CD4-positive, CD25-positive, alpha-beta regulatory T cell (primary cell): ENCODE measurements around the gene AGAP1. TPM values are rescaled to one million over a fixed set of nuclear protein-coding genes. Genes with fewer than 3 reads are reported as not detected.

ENCODE experiments used
- ATAC-seq, 2 donors: fragments of 150-1000 bp; cut with Tn5 transposase; one replicate each; pipeline ENCODE4 v1.10.0; 2021; ENCODE audit warnings: low read depth in 2 of 2, moderate number of reproducible peaks in 2 of 2, moderate library complexity in 1 of 2
- DNase-seq, 3 donors: peaks; one replicate each; pipeline versions ENCODE4 v3.0.0 to v3.0.0-alpha.2; 2012 to 2022; ENCODE audit warnings: mixed read lengths in 1 of 3
- H3K27ac ChIP-seq: one replicate; pipeline ENCODE4 v1.7.0; 2013; ENCODE audit warnings: mild to moderate bottlenecking, low read length; ENCODE audit not compliant: insufficient read depth, poor library complexity, severe bottlenecking
- H3K27me3 ChIP-seq: one replicate; pipeline ENCODE4 v1.7.0; 2013; ENCODE audit warnings: low read length; ENCODE audit not compliant: control insufficient read depth, insufficient read depth
- H3K36me3 ChIP-seq: one replicate; pipeline ENCODE4 v1.7.0; 2013; ENCODE audit warnings: mild to moderate bottlenecking, low read length, moderate library complexity; ENCODE audit not compliant: control insufficient read depth, insufficient read depth
- H3K4me1 ChIP-seq: 2 replicates; pipeline ENCODE4 v1.7.0; 2013; ENCODE audit warnings: mild to moderate bottlenecking, low read length; ENCODE audit not compliant: insufficient read depth, control insufficient read depth, poor library complexity, severe bottlenecking
- H3K4me3 ChIP-seq: one replicate; pipeline ENCODE4 v1.7.0; 2013; ENCODE audit warnings: low read depth, mild to moderate bottlenecking, low read length, moderate library complexity
- H3K9me3 ChIP-seq, 2 experiments: 1 replicate in 1 of 2; 2 replicates in 1 of 2; pipeline ENCODE4 v1.7.0; 2013; ENCODE audit warnings: low read length in 2 of 2, mild to moderate bottlenecking in 1 of 2, moderate library complexity in 1 of 2; ENCODE audit not compliant: control insufficient read depth in 2 of 2
- H3K27ac Mint-ChIP-seq, 3 donors: one replicate each; pipeline ENCODE4 v1.8.0; 2020 to 2022; ENCODE audit warnings: mild to moderate bottlenecking in 3 of 3, mixed read lengths in 3 of 3, moderate library complexity in 2 of 3
- H3K27me3 Mint-ChIP-seq: one replicate; pipeline ENCODE4 v1.8.0; 2022; ENCODE audit warnings: mild to moderate bottlenecking, mixed read lengths
- H3K36me3 Mint-ChIP-seq: one replicate; pipeline ENCODE4 v1.8.0; 2020; ENCODE audit warnings: mixed read lengths
- H3K4me1 Mint-ChIP-seq, 4 donors: one replicate each; pipeline ENCODE4 v1.8.0; 2020 to 2022; ENCODE audit warnings: mixed read lengths in 4 of 4, mild to moderate bottlenecking in 1 of 4
- H3K4me3 Mint-ChIP-seq, 4 donors: one replicate each; pipeline ENCODE4 v1.8.0; 2020 to 2022; ENCODE audit warnings: mild to moderate bottlenecking in 4 of 4, mixed read lengths in 4 of 4, moderate library complexity in 3 of 4
- H3K9me3 Mint-ChIP-seq, 7 donors: one replicate each; pipeline ENCODE4 v1.8.0; 2020 to 2022; ENCODE audit warnings: mixed read lengths in 7 of 7, mild to moderate bottlenecking in 3 of 7, moderate library complexity in 2 of 7
- polyA plus RNA-seq, 4 donors: library from polyadenylated mRNA; unstranded; fragments of 300-500 nt; fragmentation: Illumina TruSeq; gene quantifications; one replicate each; pipeline ENCODE4 v1.2.3, GENCODE V29; 2021
- total RNA-seq: library from RNA; stranded (reverse); gene quantifications from one replicate; pipeline ENCODE4 v1.2.3, GENCODE V29; 2022

AGAP1 gene
- total and polyA plus RNA-seq, 5 donors from 2014 or later = 0.99 TPM; not detected in 4

DNA sequence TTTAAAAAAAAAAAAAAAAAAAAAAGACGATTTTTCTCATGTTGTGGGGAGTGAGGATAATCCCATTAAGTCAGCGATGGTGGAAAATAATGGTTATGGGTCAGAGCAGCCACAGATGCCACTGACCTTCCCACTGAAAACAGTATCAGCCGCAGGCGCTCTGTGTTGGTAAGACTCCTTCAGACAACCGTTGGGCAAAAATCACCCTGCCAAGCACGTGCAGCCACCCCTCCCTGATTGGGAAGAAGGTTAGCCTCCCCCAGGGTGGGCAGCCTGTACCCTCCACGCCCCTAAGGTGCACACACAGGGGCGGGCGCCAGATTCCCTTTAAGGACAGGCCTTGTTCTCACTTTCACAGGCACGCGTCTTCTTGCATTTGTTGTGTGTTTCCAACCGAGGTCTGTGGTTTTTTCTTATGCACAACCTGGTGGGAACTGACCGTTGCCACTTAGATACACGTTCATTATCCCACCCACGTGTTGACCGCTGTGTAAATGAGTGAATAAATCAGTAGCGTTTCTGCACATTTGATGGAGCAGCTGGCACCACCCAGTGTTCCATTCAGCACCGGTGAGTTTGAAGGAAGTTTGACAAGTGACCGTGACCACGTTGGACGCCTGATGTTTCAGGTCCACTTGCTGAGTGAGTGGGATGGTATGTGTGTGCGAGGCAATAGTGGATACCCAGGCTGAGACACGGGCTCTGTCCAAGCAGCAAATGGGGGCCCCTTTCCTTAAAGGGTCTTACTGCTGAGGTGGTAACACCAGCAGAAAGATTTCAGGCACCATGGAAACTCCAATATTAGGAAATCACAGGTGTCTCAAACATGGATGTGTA, 476.6 kb downstream of the AGAP1 start:
- Histone ChIP-seq H3K4me3 (no peak overlapping the region), H3K36me3 (no peaks in the 10 kb centered on the region), H3K9me3 (no peaks in the 10 kb centered on the region), H3K27me3 (no peaks in the 10 kb centered on the region), H3K4me1 (no peaks in the 10 kb centered on the region), H3K27ac (no peak overlapping the region)
- no peaks in the 10 kb centered on the region for H3K27me3 Mint-ChIP-seq
- no peaks in the 10 kb centered on the region for H3K36me3 Mint-ChIP-seq
- no peaks in the 10 kb centered on the region for H3K9me3 Mint-ChIP-seq
- ATAC-seq = no peak
- H3K4me1 Mint-ChIP-seq = no peaks in the 10 kb centered on the region
- DNase-seq = no peak
- H3K27ac Mint-ChIP-seq = no peak overlapping the region
- H3K4me3 Mint-ChIP-seq = no peak overlapping the region

- ATAC-seq (no peak), DNase-seq (no peak)
- no peaks in the 10 kb centered on the region for H3K4me1 ChIP-seq
- no peaks in the 10 kb centered on the region for H3K9me3 ChIP-seq
- Mint-ChIP-seq H3K36me3 (no peaks in the 10 kb centered on the region), H3K27me3 (no peaks in the 10 kb centered on the region), H3K9me3 (no peaks in the 10 kb centered on the region), H3K27ac (no peak overlapping the region), H3K4me1 (no peaks in the 10 kb centered on the region), H3K4me3 (no peak overlapping the region)
- no peaks in the 10 kb centered on the region for H3K36me3 ChIP-seq
- no peak overlapping the region for H3K27ac ChIP-seq
- no peak overlapping the region for H3K4me3 ChIP-seq
- H3K27me3 ChIP-seq = no peaks in the 10 kb centered on the region
These were observed 482.7 kb downstream of the AGAP1 start for GRCh38 chr2:235976516-235976915.

- H3K27me3 ChIP-seq = no peaks in the 10 kb centered on the region
- Mint-ChIP-seq H3K4me3 (no peak overlapping the region), H3K27me3 (no peaks in the 10 kb centered on the region), H3K36me3 (no peaks in the 10 kb centered on the region), H3K9me3 (no peaks in the 10 kb centered on the region), H3K27ac (no peak overlapping the region), H3K4me1 (no peaks in the 10 kb centered on the region)
- no peak overlapping the region for H3K4me3 ChIP-seq
- no peak for ATAC-seq
- no peak overlapping the region for H3K27ac ChIP-seq
- DNase-seq = no peak
- H3K9me3 ChIP-seq = no peaks in the 10 kb centered on the region
- no peaks in the 10 kb centered on the region for H3K36me3 ChIP-seq
- H3K4me1 ChIP-seq = no peaks in the 10 kb centered on the region
These were observed 483.1 kb downstream of the AGAP1 start for GRCh38 chr2:235976956-235977355.

- Histone ChIP-seq H3K27ac (no peak overlapping the region), H3K27me3 (no peaks in the 10 kb centered on the region), H3K36me3 (no peaks in the 10 kb centered on the region), H3K4me3 (no peak overlapping the region), H3K9me3 (no peaks in the 10 kb centered on the region), H3K4me1 (no peaks in the 10 kb centered on the region)
- no peaks in the 10 kb centered on the region for H3K4me1 Mint-ChIP-seq
- H3K27me3 Mint-ChIP-seq = no peaks in the 10 kb centered on the region
- no peak overlapping the region for H3K4me3 Mint-ChIP-seq
- no peaks in the 10 kb centered on the region for H3K36me3 Mint-ChIP-seq
- ATAC-seq (no peak), DNase-seq (no peak)
- H3K9me3 Mint-ChIP-seq = no peaks in the 10 kb centered on the region
- H3K27ac Mint-ChIP-seq = no peak overlapping the region
These were observed 483.6 kb downstream of the AGAP1 start for GRCh38 chr2:235977445-235977844.

DNA sequence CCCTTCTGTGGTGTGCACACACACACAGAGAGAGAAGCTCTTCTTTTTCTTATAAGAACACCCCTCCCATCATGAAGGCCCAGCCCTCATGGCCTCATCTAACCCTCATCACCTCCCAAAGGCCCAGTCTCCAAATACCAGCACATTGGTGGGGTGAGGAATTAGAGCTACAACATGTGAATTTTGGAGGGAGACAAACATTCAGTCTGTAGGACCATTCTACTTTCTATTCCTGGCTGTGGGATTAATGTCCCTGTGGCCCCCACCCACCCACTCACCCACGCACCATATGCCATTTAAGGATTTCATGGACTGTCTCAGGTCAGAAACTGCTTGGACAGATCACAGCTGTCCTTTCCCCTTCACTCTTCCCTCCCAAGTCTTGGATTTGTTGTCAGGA, 484.2 kb downstream of the AGAP1 start:
- Histone ChIP-seq H3K27me3 (no peaks in the 10 kb centered on the region), H3K4me1 (no peaks in the 10 kb centered on the region), H3K27ac (no peak overlapping the region), H3K36me3 (no peaks in the 10 kb centered on the region), H3K4me3 (no peak overlapping the region), H3K9me3 (no peaks in the 10 kb centered on the region)
- DNase-seq = no peak
- no peaks in the 10 kb centered on the region for H3K9me3 Mint-ChIP-seq
- no peak for ATAC-seq
- no peaks in the 10 kb centered on the region for H3K36me3 Mint-ChIP-seq
- no peak overlapping the region for H3K4me3 Mint-ChIP-seq
- no peaks in the 10 kb centered on the region for H3K27me3 Mint-ChIP-seq
- no peaks in the 10 kb centered on the region for H3K4me1 Mint-ChIP-seq
- H3K27ac Mint-ChIP-seq = no peak overlapping the region

GRCh38 chr2:235979037-235979436, 485.2 kb downstream of the AGAP1 start:
- Histone ChIP-seq H3K9me3 (no peaks in the 10 kb centered on the region), H3K36me3 (no peaks in the 10 kb centered on the region), H3K27ac (no peak overlapping the region), H3K4me3 (no peak overlapping the region), H3K27me3 (no peaks in the 10 kb centered on the region), H3K4me1 (no peaks in the 10 kb centered on the region)
- no peak overlapping the region for H3K4me3 Mint-ChIP-seq
- H3K4me1 Mint-ChIP-seq = no peaks in the 10 kb centered on the region
- H3K27me3 Mint-ChIP-seq = no peaks in the 10 kb centered on the region
- H3K9me3 Mint-ChIP-seq = no peaks in the 10 kb centered on the region
- no peak overlapping the region for H3K27ac Mint-ChIP-seq
- H3K36me3 Mint-ChIP-seq = no peaks in the 10 kb centered on the region
- no peak for DNase-seq
- ATAC-seq = no peak

GRCh38 chr2:235979753-235980435, 486.1 kb downstream of the AGAP1 start:
- Mint-ChIP-seq H3K36me3 (no peaks in the 10 kb centered on the region), H3K4me1 (no peaks in the 10 kb centered on the region)

GRCh38 chr2:235981631-235982030, 487.8 kb downstream of the AGAP1 start:
- H3K9me3 Mint-ChIP-seq = peaks cover 0 to 8% (median 0%) of the 10 kb centered on the region in 7 donors
- Histone ChIP-seq H3K27ac (no peak overlapping the region), H3K9me3 (no peaks in the 10 kb centered on the region), H3K4me1 (no peaks in the 10 kb centered on the region), H3K27me3 (no peaks in the 10 kb centered on the region), H3K4me3 (no peak overlapping the region), H3K36me3 (no peaks in the 10 kb centered on the region)
- H3K36me3 Mint-ChIP-seq = no peaks in the 10 kb centered on the region
- no peaks in the 10 kb centered on the region for H3K4me1 Mint-ChIP-seq
- no peaks in the 10 kb centered on the region for H3K27me3 Mint-ChIP-seq
- ATAC-seq (no peak), DNase-seq (no peak)
- H3K4me3 Mint-ChIP-seq = no peak overlapping the region
- H3K27ac Mint-ChIP-seq = no peak overlapping the region

More at GRCh38 chr2:235979753-235980435, 486.1 kb downstream of the AGAP1 start:
- H3K27ac ChIP-seq = no peak overlapping the region
- H3K4me3 Mint-ChIP-seq = no peak overlapping the region
- no peak overlapping the region for H3K27ac Mint-ChIP-seq
- no peak overlapping the region for H3K4me3 ChIP-seq
- H3K36me3 ChIP-seq = no peaks in the 10 kb centered on the region
- H3K9me3 Mint-ChIP-seq = peaks cover 0 to 2% (median 0%) of the 10 kb centered on the region in 7 donors
- H3K27me3 Mint-ChIP-seq = no peaks in the 10 kb centered on the region
- H3K4me1 ChIP-seq = no peaks in the 10 kb centered on the region
- no peak for ATAC-seq
- no peaks in the 10 kb centered on the region for H3K9me3 ChIP-seq
- no peak for DNase-seq
- no peaks in the 10 kb centered on the region for H3K27me3 ChIP-seq
